Eye (tissue), 1 donor: Measurements from ENCODE around the gene ATXN1.

Experiments used
- DNase-seq: peaks from one replicate; pipeline ENCODE4 v3.0.0-alpha.2; 2015

Gene ATXN1

DNA sequence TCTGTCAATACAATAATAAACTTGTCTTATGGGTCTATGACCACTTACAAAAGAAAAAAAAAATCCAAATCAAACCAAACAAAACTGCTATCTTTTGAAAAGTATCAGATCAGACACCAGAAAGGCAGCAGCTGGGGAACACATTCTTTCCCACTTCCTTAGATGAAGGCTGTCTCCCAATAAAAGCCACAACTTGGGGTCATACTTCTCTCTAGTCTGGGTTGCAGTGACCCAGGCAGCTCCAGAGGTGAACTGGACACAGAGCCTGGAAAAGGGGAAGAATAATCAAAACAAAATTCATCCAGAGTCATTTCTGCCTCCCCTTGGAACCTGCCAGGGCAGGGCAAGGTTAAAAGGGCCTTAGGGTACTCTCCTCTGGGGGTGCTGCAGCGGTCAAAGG lies 19.1 kb downstream of the ATXN1 start:
- DNase-seq = no peak

DNA sequence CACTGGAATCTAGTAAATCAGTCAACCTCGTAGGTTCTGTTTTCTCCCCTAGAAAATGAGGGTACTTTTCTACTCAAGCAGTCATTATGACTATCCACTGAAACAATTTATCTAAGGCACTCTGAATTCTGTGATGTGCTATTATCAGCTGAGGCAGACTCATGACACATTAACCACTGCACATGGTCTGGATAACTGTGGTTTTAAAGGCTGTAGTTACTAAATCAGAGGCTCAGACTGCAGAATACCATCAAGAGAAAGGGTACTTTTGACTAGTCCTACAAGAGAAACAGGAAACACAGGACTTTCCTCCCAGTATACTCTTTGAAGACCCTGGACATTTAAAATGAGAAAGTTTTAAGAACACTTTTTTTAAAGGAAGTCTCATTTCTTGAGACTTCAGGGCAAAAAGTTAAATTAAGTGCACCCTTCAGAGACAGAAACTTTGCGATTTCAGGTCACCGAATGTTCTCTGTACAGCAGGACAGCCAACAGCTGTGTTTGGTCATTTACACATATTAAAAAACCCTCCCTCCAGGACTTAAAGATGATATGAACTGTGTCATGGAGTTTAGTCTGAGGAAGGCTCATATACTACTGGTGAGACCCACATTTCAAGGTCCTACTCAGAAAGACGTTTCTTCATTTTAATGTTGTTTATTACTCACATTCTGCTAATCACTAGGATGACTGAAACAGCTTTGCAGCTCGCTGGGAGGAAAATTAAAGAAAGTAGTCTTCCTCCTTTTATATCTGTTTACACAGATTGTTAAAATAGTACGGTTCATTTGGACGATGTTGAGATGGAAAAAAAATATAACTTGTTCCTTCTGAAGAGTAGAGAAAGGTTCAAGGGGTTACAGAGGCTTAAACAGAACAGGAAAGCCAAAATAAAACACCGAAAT lies 19.9 kb downstream of the ATXN1 start:
- no peak for DNase-seq

GRCh38 chr6:16740097-16740496 lies 21.2 kb downstream of the ATXN1 start:
- DNase-seq = no peak

DNA sequence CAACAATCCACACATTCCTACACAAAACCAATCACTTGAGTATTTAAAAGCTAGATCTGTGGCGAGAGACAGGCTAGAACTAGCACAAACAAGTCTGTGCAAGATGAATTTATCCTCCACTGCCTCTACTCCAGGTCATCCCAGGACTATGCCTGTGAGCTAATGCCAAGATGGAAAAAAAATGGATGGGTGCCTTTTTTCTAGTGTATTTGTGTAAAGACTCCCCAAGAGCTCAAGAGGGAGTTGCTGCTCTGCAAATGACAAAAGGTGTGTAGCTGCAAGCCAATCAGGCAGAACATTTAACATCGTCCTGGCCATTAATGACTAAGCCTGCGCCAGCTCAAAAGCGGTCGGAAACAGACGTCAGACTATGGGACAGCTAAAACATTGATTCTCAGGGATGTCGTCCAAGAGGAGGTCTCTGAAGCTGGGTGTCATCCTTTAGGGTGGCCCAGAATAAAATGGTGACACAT lies 21.9 kb downstream of the ATXN1 start:
- DNase-seq = no peak

DNA sequence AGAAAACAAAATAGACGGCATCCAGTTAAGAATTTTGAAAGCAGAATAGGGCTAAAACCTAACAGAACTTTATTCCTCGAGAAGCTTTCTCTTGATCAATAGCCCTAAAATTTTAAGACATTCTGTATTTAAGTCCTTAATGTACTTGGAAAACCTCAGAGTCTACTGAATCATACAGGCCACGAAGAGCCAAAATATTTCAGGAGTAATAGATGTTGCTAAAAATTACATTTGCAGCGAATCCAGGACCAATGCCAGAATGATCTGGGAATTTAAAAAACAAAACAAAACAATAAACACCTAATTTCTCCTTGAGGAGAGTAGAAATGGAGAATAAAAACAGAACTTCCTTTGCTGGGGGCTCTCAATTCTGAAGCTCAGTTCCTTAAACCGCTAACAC lies 23.3 kb downstream of the ATXN1 start:
- no peak for DNase-seq

DNA sequence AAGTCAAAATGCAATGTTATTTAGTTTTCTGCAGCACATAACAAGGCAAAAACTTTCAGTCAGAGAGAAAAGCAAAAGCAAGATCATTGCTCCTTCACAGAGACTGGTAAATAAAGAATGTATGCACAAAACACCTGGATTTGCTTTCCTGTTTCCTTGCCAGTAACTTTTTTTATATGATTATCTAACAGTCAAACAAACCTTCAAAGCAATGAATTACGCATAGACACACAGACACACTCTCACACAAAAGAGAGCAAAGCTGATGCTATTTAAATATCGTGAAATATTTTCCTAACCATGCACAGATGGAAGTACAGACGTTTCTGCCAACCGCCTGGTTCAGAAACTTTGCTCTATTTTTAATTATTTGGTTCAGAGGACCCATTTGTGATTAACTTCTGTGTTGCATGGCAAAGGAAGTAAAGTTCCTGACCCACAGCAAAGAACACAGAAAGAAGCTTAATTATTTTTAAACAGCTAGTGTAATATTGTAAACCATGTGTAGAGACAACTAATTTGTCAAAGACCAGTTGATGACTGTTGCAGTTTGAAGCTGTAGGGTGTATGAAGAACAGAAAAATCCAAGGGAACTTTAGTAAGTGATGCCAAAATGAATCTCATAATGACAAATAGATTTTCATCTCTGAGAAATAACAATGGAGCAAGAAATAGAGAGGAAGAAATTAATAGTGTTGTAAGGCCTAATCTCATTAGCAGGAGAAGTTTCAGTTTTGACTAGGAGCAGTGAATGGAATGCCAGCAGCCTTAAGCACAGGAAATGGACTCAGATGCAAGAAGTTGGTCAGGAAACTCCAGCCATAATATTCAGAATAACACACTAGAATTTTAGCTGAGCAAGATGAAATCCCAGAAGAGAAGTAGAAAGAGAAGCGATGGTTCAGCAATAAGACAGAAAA lies 24.1 kb downstream of the ATXN1 start:
- peak; percentile 32 for DNase-seq

GRCh38 chr6:16735014-16735413 lies 26.2 kb downstream of the ATXN1 start:
- no peak for DNase-seq

DNA sequence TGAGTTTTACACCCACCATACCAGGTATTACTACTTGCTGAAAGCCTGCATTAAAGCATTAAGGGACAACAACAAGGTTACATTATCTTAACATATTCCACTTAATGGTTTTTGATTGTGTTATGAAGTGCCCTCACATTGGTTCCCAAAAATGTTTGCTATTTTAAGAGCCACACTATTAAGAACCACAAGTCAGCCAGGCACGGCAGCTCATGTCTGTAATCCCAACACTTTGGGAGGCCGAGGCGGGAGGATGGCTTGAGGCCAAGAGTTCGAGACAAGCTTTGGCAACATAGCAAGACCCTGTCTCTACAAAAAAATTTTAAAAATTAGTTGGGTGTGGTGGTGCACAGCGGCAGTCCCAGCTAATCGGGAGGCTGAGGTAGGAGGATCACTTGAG lies 28.2 kb downstream of the ATXN1 start:
- DNase-seq = no peak

DNA sequence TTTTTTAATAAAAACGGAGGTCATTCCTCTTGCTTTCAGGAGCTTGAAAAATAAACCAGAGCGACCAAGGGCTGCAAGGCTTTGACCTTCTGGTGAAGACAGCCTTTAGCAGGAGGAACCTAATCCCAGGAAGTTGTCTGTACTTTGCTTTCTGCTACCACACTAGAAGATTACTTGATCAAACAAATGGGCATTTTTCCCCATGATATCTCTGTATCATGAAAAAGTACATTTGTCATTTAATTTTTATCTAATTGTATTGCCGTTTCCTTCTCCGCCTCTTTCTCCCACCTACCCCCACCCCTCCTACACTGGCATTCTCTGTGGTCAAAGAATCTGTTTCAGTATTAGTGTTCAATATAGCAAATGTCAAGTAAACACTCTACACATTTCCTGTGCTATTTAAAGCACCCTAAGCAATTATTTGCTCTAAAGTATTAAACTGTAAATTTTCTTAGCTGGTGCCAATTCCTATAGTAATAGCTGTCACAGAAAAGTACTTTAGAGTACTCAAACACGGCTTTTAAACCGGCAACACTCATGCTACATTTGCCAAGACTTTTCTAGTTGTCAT lies 29.7 kb downstream of the ATXN1 start:
- no peak for DNase-seq

DNA sequence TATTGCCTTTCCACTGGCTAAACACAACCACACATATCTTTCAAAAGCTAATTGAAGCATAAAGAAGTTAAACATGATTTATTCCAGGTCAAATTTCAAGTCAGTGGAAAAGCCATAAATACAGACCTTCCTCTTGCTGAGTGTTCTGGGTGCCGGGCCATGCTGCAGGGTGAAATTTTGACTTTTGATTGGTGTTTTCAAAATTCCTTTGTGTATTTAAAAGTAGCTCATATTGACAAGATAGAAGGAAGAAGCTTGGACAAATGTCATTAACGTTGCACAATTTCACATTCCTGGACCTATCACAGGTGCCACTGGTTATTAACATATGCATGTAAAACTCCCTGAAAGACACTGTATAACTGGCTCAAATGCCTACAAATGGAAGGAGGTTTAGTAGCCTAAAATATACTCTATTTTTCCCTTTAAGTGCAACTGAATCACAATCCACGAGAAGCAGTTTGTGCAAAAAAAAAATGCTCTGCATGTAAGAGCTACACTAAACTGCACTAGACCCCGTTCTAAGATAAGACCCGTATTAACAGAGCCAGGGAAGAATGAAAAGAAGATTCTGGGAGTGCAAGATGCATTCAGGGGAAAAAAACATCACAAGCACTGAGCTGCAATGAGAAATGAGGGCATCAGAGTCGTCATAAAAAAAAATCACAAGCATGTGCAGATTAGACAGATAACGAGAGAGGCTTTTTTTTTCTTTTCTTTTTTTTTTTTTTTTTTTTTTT lies 30.4 kb downstream of the ATXN1 start:
- no peak for DNase-seq

- DNase-seq = no peak
These were observed 31.5 kb downstream of the ATXN1 start for GRCh38 chr6:16729744-16730143.

GRCh38 chr6:16729183-16729691 lies 32.0 kb downstream of the ATXN1 start:
- no peak for DNase-seq

- no peak for DNase-seq
These were observed 32.6 kb downstream of the ATXN1 start for GRCh38 chr6:16728513-16729182.

- DNase-seq = no peak
These were observed 33.3 kb downstream of the ATXN1 start for GRCh38 chr6:16727996-16728395.

DNA sequence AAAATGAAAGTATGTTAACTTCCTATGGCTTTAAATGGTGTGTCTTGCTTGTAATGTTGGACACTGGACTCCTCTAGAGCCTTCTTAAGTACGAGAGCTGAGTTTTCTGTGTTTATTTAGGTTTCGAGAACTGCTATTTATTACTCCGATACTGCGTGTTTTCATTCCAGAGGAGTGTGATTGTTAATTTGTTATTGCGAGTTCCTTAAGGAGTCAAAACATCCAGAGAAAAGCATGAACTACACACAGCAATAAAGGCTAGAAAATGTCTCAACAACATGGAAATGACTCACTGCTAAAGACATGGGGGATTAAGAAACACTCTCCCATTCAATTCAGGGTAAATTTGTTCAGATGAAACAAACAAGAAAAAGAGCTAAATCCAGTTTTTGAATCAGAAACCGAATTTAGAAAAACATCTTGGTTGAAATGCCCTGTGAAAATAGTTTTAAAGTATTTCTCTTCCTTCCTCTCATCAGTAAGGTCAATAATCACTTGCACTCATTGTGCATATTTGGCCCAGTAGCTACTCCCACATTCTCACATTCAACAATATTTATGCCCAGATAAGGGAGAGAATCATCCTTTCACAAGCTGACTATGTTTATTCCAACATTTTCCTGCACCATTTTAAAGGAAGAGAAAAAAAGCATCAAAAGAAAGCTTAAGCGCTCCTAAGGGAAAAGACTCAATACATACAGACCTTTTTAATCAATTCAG lies 36.0 kb downstream of the ATXN1 start:
- DNase-seq = no peak

DNA sequence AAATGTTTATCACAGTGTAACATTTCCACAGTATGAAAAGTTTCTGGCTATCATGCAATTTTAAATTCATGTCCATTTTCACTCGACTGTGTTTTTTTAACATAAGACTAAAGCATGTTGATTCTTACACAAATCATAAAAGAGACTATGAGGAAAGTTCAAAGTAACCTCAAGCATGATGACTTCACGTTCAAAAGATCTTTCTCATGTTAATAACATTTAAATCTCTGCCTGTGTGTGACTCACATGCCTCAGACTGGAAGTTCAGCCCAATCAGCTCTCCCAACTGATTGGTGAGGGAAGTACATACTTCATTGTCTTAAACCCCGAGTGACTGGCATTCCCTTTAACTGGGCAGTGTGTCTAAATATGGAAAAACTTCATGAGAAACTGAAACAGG lies 37.4 kb downstream of the ATXN1 start:
- DNase-seq = peak; percentile 61

DNA sequence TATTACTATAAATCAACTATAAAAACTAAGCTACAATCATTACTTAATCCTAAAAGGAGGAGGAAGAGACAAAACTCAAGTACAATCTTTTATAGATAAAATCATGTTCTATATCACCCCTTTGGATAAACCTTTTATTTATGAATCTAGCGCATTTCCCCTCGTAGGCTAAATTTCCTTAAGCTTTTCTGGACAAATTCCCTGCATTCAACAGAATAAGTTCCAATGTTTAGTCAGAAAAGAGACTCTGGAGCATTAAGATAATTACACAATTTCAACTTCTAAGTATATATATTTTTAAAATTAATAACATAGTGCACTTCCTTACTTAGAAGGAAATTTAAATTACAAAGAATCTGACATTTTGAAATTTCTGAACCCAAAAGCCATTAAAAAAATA lies 37.9 kb downstream of the ATXN1 start:
- no peak for DNase-seq

- no peak for DNase-seq
These were observed 38.6 kb downstream of the ATXN1 start for GRCh38 chr6:16722630-16723029.

DNA sequence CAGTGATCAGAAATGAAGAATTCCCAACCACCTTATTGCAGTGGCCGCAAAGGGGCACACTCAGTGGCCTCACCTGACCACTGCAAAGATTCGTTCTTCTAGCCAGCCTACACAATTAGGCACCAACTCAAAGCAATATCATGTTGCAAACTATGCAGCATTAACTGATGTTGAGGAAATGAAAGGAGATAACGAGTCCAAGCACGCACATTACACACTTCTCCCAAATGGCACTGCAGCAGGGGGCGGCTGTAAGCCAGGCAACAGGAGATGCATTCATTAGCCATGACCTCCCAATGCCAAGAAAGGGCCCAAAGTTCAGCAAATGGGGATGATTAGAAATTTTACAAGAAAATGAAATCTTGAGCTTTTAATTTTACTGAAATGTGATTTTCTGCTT lies 39.3 kb downstream of the ATXN1 start:
- no peak for DNase-seq

- no peak for DNase-seq
These were observed 40.4 kb downstream of the ATXN1 start for GRCh38 chr6:16720861-16721260.

DNA sequence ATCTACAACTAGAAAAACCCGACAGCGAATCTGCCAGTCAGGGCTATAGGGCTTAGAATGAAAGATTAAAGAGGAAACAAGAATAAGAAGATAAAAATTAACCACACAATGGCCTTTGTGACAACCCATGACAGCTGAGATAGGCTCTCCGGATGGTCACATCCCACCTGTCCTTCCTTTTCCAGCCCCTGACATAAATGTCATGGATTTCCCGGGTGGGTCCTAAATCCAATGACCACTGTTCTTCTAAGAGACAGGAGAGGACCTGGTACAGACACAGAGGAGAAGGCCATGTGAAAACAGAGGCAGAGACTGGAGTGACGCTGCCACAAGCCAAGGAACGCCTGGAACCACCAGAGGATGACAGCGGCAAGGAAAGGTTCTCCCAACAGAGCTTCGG lies 41.8 kb downstream of the ATXN1 start:
- no peak for DNase-seq
